Kidney epithelial cell (primary cell): ENCODE measurements around the gene AQP3. TPM values are rescaled to one million over a fixed set of nuclear protein-coding genes. Genes with fewer than 3 reads are reported as not detected.

Experiments used
- DNase-seq: peaks from one replicate; pipeline ENCODE4 v3.0.0-alpha.2; 2010; ENCODE audit warnings: low read depth
- H3K27me3 ChIP-seq: 2 replicates; pipeline ENCODE4 v1.6.0; 2011; ENCODE audit warnings: low read length; ENCODE audit not compliant: control insufficient read depth, insufficient read depth
- H3K36me3 ChIP-seq: 2 replicates; pipeline ENCODE4 v1.5.1; 2011; ENCODE audit warnings: low read length; ENCODE audit not compliant: control insufficient read depth, insufficient read depth
- H3K4me3 ChIP-seq: 2 replicates; pipeline ENCODE4 v1.5.1; 2011; ENCODE audit warnings: low read depth, mild to moderate bottlenecking, control low read depth, low read length
- total RNA-seq: library from RNA; depleted of rRNA; stranded (reverse); fragments of >200 nt; gene quantifications from 2 replicates; pipeline ENCODE4 v1.2.3, GENCODE V29; 2015
- TF ChIP-seq, protein P1 (sequence below): IDR thresholded peaks from 2 replicates; pipeline ENCODE4 v1.5.1; 2011; ENCODE audit warnings: mild to moderate bottlenecking, moderate library complexity, low read length, control low read depth, inconsistent platforms; ENCODE audit not compliant: insufficient read depth, poor library complexity, severe bottlenecking

The AQP3 gene
- total RNA-seq, 1 donor from 2014 or later: 1.1 TPM

DNA sequence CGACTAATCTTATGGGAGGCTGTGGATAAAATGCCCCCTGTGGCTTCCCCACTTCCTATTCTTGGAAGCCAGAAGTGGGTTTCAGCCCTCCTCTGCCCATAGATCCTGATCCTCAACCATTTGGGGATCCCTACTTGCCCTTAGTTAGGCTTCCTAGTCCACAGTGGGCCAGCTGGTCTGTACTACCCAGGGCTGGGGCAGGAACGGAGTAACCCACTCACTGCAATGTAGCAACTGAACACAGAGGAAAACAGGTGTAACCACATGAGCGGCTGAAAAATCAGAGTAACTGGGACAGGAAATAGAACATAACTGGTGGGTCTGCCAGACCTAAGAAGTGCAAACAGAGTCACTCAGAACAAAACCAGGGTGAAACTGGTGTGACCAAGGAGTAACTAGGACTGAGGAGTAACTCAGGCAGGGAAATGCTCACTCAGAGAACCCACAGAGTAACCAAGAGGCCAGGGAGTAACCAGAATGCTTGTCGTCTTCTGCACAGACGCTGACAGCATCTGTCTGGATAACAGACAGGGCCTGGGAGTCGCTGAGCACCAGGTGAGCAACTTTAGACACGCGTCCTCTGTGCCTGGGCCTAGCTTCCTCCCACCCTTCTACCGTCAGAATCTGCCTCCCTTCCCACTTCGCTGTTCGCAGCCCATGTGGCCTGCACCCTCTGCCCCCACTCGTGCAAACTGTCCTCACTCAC is 1.0 kb downstream of the AQP3 start:
- DNase-seq: no peak
- no peak overlapping the region for H3K4me3 ChIP-seq
- no peaks in the 10 kb centered on the region for H3K27me3 ChIP-seq
- no peaks in the 10 kb centered on the region for H3K36me3 ChIP-seq
- TF ChIP-seq, protein P1, sequence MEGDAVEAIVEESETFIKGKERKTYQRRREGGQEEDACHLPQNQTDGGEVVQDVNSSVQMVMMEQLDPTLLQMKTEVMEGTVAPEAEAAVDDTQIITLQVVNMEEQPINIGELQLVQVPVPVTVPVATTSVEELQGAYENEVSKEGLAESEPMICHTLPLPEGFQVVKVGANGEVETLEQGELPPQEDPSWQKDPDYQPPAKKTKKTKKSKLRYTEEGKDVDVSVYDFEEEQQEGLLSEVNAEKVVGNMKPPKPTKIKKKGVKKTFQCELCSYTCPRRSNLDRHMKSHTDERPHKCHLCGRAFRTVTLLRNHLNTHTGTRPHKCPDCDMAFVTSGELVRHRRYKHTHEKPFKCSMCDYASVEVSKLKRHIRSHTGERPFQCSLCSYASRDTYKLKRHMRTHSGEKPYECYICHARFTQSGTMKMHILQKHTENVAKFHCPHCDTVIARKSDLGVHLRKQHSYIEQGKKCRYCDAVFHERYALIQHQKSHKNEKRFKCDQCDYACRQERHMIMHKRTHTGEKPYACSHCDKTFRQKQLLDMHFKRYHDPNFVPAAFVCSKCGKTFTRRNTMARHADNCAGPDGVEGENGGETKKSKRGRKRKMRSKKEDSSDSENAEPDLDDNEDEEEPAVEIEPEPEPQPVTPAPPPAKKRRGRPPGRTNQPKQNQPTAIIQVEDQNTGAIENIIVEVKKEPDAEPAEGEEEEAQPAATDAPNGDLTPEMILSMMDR: no peak

DNA sequence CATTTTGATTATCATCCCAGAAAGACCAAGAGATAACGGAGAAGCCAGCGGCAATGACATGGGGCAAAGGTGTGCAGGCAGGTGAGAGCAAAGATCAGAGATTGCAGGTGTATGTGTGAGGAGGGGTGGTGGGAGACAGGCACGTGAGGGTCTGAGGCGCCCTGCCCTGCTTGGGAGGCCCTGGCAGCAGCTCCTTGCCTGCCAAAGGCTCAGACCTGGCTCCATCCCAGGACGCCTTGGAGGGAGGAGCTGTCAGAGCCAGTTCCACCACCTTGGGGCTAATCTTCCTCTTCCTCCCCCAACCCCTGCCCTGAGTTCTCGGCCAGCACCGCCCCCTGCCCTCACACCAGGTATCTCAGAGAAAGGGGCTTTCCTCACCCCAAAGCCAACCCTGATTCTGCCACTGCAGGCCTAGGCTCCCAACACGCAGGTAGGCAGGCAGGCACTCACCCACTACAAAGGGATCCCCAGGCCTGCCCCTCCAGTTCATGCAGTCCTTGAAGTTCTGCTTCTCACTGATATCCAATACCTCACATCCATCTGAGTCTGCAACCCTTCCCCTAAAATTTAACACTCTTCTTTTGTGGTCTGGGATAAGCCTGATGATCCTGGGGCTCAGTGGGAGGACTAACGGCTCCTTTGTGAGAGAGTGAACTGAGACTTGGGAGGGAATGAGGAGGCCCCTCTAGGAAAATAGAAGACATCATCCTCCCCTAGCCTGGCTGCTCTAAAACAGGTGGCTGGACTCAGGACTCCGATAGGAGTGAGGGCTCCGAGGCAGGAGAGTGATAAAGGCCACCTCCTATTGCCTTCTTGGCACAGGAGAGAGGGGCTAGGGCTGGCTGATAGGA is 1.8 kb downstream of the AQP3 start:
- H3K4me3 ChIP-seq: no peak overlapping the region
- H3K36me3 ChIP-seq: no peaks in the 10 kb centered on the region
- no peaks in the 10 kb centered on the region for H3K27me3 ChIP-seq
- TF ChIP-seq, protein P1: no peak
- DNase-seq: no peak

DNA sequence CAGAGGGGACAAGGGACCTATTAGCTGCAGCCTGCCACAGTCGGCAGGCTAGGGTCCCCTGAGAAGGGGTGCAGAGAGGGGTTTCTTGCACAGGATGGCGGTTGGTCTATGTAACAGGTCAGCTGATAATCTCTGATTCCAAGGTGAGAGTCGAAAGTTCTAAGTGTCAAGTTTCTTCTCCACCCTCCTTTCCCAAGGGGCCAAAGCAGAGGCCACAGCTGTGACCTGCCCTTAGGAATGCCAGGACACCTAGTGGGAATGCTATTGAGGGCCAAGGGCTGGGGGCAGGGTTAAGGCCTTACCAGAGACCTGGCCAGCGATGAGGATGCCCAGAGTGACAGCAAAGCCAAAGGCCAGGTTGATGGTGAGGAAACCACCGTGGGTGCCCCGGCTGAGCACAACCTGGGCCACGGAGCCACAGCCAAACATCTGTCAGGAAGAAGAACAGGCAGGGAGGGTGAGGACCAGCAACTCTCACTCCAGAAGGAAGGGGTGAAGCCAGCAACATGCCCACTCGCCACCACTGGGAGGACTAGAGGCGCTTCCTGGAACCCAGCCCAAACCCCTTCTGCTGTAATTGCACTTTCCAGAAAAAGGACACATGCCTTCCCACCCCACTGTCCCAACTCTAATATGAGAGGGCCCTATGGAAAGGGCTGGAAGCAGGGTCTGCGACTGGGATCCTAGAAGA is 3.8 kb downstream of the AQP3 start:
- H3K27me3 ChIP-seq: peaks cover 4% of the 10 kb centered on the region

DNA sequence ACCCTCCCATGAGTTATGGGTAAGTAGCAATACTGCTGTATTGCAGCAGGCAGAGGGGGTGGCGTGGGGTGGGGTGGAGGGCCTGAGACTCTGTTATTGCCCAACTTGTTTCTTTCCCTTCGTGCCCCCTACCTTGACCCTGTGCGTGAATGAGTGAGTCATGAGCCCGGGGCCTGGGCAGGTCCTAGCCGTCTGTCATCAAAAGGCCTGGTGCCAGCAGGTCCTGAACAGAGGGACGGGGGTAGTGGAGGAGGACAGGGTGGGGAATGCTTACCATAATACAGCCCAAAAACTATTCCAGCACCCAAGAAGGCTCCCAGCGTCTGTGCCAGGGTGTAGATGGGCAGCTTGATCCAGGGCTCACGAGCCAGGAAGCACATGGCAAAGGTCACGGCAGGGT is 4.3 kb downstream of the AQP3 start:
- Histone ChIP-seq H3K27me3 (peaks cover 4% of the 10 kb centered on the region), H3K36me3 (no peaks in the 10 kb centered on the region), H3K4me3 (no peak overlapping the region)
- TF ChIP-seq, protein P1: no peak
- DNase-seq: no peak

More for the DNA sequence above, 3.8 kb downstream of the AQP3 start:
- Histone ChIP-seq H3K4me3 (no peak overlapping the region), H3K36me3 (no peaks in the 10 kb centered on the region)
- no peak for DNase-seq
- TF ChIP-seq, protein P1: no peak

DNA sequence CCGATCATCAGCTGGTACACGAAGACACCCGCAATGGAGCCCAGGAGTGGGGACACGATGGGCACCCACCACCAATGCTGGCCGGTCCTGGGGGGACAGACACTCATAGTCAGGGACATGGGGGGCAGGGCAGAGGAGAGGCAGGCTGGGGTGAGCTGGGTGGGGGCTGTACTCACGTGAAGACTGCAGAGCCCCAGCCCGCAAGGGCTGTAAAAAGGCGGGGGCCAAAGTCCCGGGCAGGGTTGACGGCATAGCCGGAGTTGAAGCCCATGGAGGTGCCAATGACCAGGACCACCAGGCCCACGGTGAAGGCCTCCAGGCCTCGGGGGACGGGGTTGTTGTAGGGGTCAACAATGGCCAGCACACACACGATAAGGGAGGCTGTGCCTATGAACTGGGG is 5.3 kb downstream of the AQP3 start:
- TF ChIP-seq, protein P1: no peak
- Histone ChIP-seq H3K36me3 (no peaks in the 10 kb centered on the region), H3K4me3 (no peak overlapping the region), H3K27me3 (peaks cover 4% of the 10 kb centered on the region)
- DNase-seq: no peak
